ENCODE measurements around the gene EIF4B.

The EIF4B gene

DNA sequence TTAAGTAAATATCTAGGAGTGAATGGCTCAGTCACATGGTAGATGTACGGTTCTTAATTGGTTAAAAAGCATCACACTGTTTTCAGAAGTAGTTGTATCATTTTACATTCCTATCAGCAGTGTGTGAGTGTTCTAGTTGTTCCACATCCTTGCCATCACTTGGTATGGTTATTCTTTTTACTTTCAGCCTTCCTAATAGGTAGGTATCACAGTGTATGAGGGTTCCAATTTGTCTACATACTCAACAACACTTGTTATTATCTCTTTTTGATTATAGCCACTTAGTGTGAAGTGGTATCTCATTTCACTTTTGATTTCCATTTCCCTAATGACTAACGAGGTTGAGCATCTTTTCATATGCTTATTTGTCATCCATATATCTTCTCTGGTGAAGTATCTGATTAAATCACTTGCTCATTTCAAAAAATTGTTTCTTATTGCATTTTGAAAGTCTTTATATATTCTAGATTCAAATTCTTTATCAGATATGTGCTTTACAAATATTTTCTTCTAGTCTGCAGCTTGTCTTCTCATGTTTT, 76.5 kb downstream of the EIF4B start:
- in situ Hi-C loops (cut with MboI; ENCODE audit: low sequenced_read_pairs) = no loop called here

DNA sequence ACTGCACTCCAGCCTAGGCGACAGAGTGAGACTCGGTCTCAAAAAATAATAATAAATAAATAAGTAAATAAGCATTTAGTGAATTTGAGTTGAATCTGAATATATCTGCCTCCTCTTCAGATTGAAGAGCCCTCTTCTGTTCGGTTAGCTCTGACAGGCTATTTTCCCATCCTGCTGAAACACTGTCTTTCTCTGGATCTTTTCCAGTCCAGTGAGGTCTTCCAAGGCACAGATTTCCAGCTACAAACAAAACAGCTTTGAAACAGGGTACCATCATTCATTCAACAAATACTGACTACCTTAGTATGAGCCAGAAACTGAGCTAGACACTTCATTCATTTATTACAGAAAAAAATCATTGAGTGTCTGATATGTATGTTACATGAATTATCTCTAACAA, 80.1 kb downstream of the EIF4B start:
- in situ Hi-C loops (cut with MboI; ENCODE audit: low sequenced_read_pairs) = no loop called here

DNA sequence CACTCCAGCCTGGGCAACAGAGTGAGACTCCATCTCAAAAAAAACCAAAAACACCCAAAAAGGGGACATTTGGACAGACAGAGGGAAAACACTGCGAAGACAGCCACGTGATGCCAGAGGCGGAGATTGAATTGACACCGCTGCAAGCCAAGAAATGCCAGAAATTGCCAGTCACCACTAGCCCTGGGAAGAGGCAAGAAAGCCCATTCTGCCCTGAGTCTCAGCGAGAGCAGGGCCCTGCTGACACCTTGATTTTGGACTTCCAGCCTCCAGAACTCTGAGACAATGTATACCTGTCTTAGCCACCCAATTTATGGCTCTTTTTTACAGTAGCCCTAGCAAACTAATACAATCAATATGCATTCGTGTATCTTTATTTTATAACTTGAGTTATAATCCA, 83.8 kb downstream of the EIF4B start:
- in situ Hi-C loops (cut with MboI; ENCODE audit: low sequenced_read_pairs) = no loop called here

DNA sequence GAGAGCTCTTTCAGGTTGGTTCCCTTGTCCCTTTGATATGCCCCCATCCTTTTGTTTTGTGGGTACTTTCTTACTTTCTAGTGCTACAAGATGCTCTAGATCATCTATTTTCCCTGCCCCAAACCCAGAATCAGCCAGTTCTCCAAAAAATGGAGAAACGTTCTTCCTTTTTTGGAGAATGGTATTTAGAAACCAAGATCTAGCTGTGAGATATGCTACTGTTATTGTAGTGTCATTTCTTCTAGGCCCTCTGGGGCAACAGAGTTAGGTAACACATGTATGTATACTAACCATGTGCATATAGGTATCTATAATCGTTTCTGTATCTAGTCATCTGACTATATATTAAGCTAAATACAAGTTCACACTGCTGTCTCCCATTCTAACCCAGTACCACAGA, 84.3 kb downstream of the EIF4B start:
- in situ Hi-C loops (cut with MboI; ENCODE audit: low sequenced_read_pairs) = no loop called here

DNA sequence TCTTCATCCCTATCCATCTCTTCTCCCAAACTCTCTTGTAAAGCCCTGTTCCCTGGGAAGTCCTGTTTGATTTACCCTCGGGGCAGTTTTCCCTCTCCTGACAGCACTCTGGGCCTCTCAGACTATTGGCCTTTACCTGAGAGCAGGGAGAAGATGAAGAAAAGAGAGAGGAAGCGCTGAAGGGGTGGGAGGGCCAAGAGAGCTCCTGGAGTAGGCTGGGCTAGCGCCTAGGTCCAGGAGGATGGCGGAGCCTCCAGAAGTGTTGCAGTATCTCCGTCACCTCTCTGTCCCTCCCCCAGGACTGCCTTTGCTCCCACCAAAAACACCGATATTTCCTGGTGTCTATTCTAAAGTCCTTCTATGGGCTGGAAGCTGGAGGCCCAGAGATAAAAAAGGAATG, 85.5 kb downstream of the EIF4B start:
- in situ Hi-C loops (cut with MboI; ENCODE audit: low sequenced_read_pairs) = no loop called here
